Upper lobe of right lung (tissue), 1 donor: ENCODE results near the gene EPB41L4A. TPM values are rescaled to one million over a fixed set of nuclear protein-coding genes. Genes with fewer than 3 reads are reported as not detected.

Experiments
- ATAC-seq: fragments of 200-7000 bp; cut with Tn5 transposase; one replicate; pipeline ENCODE4 v1.9.1; 2020; ENCODE audit warnings: mild to moderate bottlenecking, moderate library complexity
- DNase-seq: peaks from one replicate; pipeline ENCODE4 v3.0.0-alpha.2; 2020
- H3K27ac ChIP-seq: fragments of 200-600 bp; one replicate; pipeline ENCODE4 v1.8.0; 2022
- H3K27me3 ChIP-seq: fragments of 200-600 bp; one replicate; pipeline ENCODE4 v1.8.0; 2022; ENCODE audit warnings: mild to moderate bottlenecking
- H3K36me3 ChIP-seq: fragments of 200-600 bp; one replicate; pipeline ENCODE4 v1.8.0; 2022
- H3K4me1 ChIP-seq: fragments of 200-600 bp; one replicate; pipeline ENCODE4 v1.8.0; 2022
- H3K4me3 ChIP-seq: fragments of 200-600 bp; one replicate; pipeline ENCODE4 v1.8.0; 2022; ENCODE audit warnings: mild to moderate bottlenecking
- H3K9me3 ChIP-seq: fragments of 200-600 bp; one replicate; pipeline ENCODE4 v1.8.0; 2022
- CTCF ChIP-seq: fragments of 200-600 bp; IDR thresholded peaks from one replicate; pipeline ENCODE4 v1.8.0; 2022; ENCODE audit warnings: antibody characterized with exemption
- intact Hi-C: fragments of 100-400 bp; cut with DNase I; formaldehyde crosslinking; loops from one replicate; pipeline ENCODE4 v1.11.0; 2022
- total RNA-seq: library from RNA; stranded (reverse); fragmentation: NEBNext Ultra II Directional; extraction: Animal tissue kit (Norgen Biotek cat#: 25700); gene quantifications from one replicate; pipeline ENCODE4 v1.2.1, GENCODE V29; 2021
- donor health status: DM: no; HTN: yes; CAD: no; lungs with severe emphysema.

EPB41L4A gene
- total RNA-seq, 1 donor from 2014 or later: 35.2 TPM

- intact Hi-C loops: no loop called here
- no peak for DNase-seq
- H3K4me3 ChIP-seq: no peak overlapping the region
- H3K27ac ChIP-seq: no peak overlapping the region
- no peak for TF ChIP-seq CTCF
- no peaks in the 10 kb centered on the region for H3K4me1 ChIP-seq
- ATAC-seq: no peak
- no peaks in the 10 kb centered on the region for H3K9me3 ChIP-seq
- H3K36me3 ChIP-seq: no peaks in the 10 kb centered on the region
- H3K27me3 ChIP-seq: no peaks in the 10 kb centered on the region
Observed at GRCh38 chr5:112323166-112323565, 95.9 kb downstream of the EPB41L4A start.

- Histone ChIP-seq H3K4me3 (no peak overlapping the region), H3K27ac (no peak overlapping the region), H3K9me3 (no peaks in the 10 kb centered on the region), H3K36me3 (no peaks in the 10 kb centered on the region), H3K27me3 (no peaks in the 10 kb centered on the region), H3K4me1 (no peaks in the 10 kb centered on the region)
- DNase-seq (no peak), ATAC-seq (no peak)
- TF ChIP-seq CTCF: no peak
- intact Hi-C loops: no loop called here
Observed at GRCh38 chr5:112320408-112320807, 98.7 kb downstream of the EPB41L4A start.

- no peak overlapping the region for H3K27ac ChIP-seq
- TF ChIP-seq CTCF: no peak
- H3K4me3 ChIP-seq: no peak overlapping the region
- H3K36me3 ChIP-seq: no peaks in the 10 kb centered on the region
- H3K4me1 ChIP-seq: no peaks in the 10 kb centered on the region
- DNase-seq (no peak), ATAC-seq (no peak)
- H3K27me3 ChIP-seq: no peaks in the 10 kb centered on the region
- H3K9me3 ChIP-seq: no peaks in the 10 kb centered on the region
- intact Hi-C loops: no loop called here
Observed at GRCh38 chr5:112318346-112318745, 100.7 kb downstream of the EPB41L4A start.

- Histone ChIP-seq H3K27me3 (no peaks in the 10 kb centered on the region), H3K27ac (no peak overlapping the region), H3K36me3 (no peaks in the 10 kb centered on the region), H3K4me1 (no peaks in the 10 kb centered on the region), H3K9me3 (no peaks in the 10 kb centered on the region), H3K4me3 (no peak overlapping the region)
- no peak for ATAC-seq
- intact Hi-C loops: no loop called here
- no peak for TF ChIP-seq CTCF
- DNase-seq: no peak
Observed at GRCh38 chr5:112317866-112318265, 101.2 kb downstream of the EPB41L4A start.

- ATAC-seq: no peak
- Histone ChIP-seq H3K4me1 (no peaks in the 10 kb centered on the region), H3K4me3 (no peak overlapping the region), H3K36me3 (no peaks in the 10 kb centered on the region), H3K9me3 (no peaks in the 10 kb centered on the region), H3K27ac (no peak overlapping the region), H3K27me3 (no peaks in the 10 kb centered on the region)
- intact Hi-C loops: no loop called here
- no peak for TF ChIP-seq CTCF
- DNase-seq: no peak
Observed at GRCh38 chr5:112316731-112317130, 102.3 kb downstream of the EPB41L4A start.

- intact Hi-C loops: no loop called here
- H3K4me3 ChIP-seq: no peak overlapping the region
- DNase-seq (no peak), ATAC-seq (no peak)
- no peak for TF ChIP-seq CTCF
- no peak overlapping the region for H3K27ac ChIP-seq
- no peaks in the 10 kb centered on the region for H3K9me3 ChIP-seq
- no peaks in the 10 kb centered on the region for H3K27me3 ChIP-seq
- H3K36me3 ChIP-seq: no peaks in the 10 kb centered on the region
- no peaks in the 10 kb centered on the region for H3K4me1 ChIP-seq
Observed at GRCh38 chr5:112316006-112316405, 103.1 kb downstream of the EPB41L4A start.
